Measurements from ENCODE around the gene LRRC25.

DNA sequence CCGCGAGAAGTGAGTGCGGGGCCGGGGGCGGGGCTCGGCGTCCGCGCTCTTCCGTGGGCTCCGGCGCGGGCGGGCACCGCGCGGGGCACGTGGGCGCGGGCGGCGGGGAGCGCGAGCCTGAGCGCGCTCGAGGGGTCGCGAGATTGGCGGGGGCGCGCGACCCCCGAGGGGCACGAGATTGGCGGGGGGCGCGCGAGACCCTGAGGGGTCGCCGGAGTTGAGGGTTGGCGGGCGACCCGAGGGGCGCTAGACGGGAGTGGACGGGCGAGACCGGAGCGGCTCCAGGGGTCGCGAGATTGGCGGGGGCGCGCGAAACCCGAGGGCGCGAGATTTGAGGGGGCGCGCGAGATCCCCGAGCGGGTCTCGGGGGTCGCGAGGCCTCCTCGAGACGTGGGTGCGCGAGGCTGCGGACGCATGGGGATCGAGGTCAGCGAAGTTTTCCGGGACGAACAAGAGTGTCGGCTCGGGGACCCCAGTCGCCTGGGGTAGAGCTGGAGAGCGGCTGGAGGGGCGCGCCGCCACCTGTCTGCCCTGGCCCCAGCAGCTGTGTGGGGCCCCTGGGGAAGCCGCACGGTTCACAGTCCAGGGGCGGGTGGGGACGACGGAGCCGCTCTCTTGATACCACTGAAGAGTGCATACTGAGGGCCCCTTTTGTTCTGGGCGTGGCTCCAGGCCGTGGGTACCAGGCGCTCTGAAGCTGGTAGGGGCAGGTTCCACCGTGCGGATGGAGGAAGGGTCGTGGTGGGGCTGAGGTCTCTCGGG is 22.5 kb upstream of the LRRC25 start:
- TF ChIP-seq, protein P1, sequence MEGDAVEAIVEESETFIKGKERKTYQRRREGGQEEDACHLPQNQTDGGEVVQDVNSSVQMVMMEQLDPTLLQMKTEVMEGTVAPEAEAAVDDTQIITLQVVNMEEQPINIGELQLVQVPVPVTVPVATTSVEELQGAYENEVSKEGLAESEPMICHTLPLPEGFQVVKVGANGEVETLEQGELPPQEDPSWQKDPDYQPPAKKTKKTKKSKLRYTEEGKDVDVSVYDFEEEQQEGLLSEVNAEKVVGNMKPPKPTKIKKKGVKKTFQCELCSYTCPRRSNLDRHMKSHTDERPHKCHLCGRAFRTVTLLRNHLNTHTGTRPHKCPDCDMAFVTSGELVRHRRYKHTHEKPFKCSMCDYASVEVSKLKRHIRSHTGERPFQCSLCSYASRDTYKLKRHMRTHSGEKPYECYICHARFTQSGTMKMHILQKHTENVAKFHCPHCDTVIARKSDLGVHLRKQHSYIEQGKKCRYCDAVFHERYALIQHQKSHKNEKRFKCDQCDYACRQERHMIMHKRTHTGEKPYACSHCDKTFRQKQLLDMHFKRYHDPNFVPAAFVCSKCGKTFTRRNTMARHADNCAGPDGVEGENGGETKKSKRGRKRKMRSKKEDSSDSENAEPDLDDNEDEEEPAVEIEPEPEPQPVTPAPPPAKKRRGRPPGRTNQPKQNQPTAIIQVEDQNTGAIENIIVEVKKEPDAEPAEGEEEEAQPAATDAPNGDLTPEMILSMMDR (optimal IDR thresholded peaks at IDR 0.05 in 1 of 3, IDR thresholded peaks at IDR 0.05 in 1 of 3, conservative IDR thresholded peaks at IDR 0.05 in 1 of 3; ENCODE audit: extremely low read depth in 1 of 3, insufficient read depth in 2 of 3, low read length in 3 of 3): no peak
- no peak for TF ChIP-seq EZH2 (IDR thresholded peaks at IDR 0.05; ENCODE audit: low read length)

Data from keratinocyte (primary cell).